Activated T-cell treated with anti-CD3 and anti-CD28 coated beads, Interleukin-2, amount 50 U/mL, for 48 hours (primary cell): ENCODE measurements around the gene DHRS4.
A peak's percentile ranks its signal among the peaks of the same experiment; 100 is the strongest.
"Not testable (repeated sequence)": the region's sequence is repeated elsewhere in the genome, so short reads cannot be mapped to it uniquely, and the experiment has no call there.

ENCODE experiments used
- DNase-seq, 2 experiments: peaks; one replicate each; pipeline ENCODE4 v3.0.0-alpha.2; 2020

The DHRS4 gene

DNA sequence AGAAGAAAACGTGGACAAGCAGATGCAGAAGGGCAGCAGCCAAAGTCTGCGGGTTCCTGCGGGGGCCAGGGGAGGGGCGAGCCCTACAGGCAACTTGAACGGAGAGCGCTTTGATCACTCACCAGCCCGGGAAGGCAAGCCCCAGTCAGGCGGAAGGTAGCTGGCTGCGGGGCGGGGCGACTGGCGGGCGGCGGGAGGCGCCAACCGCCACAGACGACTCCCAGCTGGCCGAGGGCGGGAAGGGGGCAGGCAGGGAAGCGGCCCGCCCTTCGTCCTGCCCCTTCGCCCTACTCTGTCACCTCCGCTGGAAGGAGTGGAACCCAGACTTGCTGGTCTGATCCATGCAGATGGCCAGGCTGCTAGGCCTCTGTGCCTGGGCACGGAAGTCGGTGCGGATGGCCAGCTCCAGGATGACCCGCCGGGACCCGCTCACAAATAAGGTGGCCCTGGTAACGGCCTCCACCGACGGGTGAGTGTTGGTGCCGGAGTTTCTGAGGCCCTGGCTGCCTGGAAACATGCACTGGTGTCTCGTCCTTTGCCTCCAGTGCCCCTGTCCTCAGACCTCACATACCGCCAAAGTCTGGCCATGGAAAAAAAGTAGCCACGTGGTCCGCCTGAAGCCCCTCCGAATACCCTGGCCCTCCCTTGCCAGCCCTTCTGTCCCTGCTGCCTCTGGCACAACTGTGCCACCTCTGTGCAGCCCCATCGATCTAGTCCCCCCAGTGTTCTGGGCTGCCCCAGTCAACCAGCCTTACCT is 35.2 kb downstream of the DHRS4 start, which contains the start of gene DHRS4L2:
Gene DHRS4L2 (plus strand): TSS at position 323 of the 757 bp plus-strand sequence. CDS start 19 bp downstream, at position 342.
- DNase-seq = peak; percentile 89 to 92

DNA sequence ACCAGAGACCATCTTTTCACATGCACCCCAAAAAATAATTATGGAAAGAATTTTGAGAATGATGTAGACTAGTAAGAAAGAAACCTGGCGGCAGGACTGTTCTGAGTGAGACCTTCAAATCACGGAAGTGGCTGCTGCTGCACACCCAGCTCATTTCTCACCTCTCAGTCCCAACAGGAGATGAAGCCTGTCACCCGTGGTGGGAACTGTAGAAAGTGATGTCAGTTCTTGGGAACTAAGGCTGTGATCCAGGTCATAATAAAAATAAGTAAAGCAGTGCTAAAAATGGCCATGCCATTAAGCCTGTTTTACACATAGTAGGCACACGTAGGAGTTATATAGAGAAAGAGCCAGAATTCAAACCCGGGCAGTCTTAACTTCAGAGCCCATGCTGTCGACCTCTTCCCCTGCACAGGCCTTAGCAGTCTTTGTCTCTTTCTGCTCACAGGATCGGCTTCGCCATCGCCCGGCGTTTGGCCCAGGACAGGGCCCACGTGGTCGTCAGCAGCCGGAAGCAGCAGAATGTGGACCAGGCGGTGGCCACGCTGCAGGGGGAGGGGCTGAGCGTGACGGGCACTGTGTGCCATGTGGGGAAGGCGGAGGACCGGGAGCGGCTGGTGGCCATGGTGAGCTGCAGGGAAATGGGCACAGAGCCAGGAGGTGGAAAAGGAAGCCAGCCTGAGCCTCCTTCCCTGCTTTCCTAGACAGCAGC is 36.3 kb downstream of the DHRS4 start:
- peak; percentile 34 to 43 for DNase-seq

DNA sequence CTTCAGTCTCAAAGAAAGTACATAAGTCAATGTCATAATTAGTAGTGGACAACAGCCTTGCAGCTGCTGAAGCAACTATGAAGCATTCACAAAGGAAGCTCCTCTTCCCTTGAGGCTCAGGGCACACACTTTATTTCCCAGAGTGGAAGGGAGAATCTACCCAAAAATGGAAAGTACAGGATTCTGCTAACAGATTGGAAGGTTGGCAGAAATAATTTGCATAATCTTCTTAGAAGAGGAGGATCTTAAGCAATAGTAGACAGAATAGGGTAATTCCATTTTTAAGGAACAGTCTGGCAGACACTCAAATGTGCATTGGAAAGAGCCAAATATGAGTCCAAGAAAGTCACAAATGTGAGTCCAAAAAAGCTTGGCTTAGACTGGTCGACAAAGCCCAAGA is 37.4 kb downstream of the DHRS4 start:
- not testable (repeated sequence) for DNase-seq

DNA sequence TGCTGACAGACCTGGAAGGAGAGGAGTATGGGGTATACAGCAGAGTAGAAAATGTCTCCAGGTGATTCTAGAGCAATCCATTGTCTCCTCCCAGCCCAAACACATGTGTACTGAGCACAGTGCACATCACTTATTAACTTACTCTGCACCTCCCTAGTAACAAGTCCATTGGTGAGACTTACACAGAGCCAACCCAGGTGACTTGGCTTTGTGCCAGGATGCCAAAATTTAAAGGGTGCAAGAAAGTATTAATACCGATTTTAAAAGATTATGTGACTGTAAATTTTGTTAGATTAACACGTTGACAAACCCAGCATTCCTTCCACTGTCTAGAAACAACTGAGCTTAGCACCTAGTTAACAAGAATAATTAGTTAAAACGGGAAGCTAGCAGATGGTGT is 39.5 kb downstream of the DHRS4 start:
- not testable (repeated sequence) for DNase-seq

DNA sequence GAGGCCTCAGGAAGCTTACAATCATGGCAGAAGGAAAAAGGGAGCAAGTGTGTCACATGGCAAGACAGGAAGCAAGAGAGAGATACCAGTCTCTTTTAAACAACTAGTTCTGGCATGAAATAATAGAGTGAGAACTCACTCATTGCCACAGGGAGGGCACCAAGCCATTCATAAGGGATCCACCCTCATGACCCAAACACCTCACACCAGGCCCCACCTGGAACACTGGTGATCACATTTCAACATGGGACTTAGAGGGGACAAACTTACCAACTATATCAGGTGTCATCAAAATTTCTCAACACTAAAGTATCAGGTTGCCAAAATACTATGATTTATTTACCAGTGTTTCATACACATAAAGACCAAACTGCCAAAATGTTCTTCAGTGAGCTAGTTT is 42.4 kb downstream of the DHRS4 start:
- not testable (repeated sequence) for DNase-seq

DNA sequence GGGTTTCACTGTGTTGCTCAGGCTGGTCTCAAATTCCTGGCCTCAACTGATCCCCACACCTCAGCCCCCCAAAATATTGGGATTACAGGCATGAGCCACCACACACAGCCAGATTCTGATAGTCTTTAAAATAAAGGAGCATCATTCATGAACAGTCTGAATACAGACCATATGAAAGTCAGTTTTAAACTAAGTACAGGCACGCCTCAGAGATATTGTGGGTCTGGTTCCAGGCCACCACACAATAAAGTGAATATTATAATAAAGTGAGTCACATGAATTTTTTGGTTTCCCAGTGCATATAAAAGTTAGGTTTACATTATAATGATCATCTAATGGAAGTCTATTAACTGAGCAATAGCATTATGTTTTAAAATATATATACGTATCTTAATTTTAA is 43.3 kb downstream of the DHRS4 start:
- not testable (repeated sequence) for DNase-seq

DNA sequence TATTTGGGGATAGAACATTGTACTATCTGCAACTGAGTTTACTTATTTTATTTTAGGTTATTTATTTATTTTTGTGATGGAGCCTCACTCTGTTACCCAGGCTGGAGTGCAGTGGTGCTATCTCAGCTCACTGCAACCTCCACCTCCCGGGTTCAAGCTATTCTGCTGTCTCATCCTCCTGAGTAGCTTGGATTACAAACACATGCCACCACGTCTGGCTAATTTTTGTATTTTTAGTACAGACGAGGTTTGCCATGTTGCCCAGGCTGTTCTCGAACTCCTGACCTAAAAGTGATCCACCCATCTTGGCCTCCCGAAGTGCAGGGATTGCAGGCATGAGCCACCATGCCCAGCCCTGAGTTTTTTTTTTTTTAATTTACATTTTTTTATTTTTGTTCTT is 46.1 kb downstream of the DHRS4 start:
- not testable (repeated sequence) for DNase-seq

DNA sequence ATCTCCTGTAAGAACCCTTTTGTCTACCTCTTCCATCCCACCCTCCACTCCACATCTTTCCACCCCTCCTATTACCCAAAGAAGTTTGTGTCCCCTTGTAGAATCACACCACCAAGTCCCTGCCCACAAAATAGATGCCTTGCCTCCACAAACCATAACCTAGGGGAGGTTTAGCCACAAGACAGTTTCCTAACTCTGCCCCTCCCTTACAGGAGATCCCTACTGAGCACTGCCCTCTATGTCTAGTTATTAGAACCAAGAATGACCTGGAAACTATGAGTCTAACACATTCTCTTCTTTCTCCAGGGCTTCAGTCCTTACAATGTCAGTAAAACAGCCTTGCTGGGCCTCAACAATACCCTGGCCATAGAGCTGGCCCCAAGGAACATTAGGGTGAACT is 47.5 kb downstream of the DHRS4 start:
- DNase-seq = not testable (repeated sequence)

DNA sequence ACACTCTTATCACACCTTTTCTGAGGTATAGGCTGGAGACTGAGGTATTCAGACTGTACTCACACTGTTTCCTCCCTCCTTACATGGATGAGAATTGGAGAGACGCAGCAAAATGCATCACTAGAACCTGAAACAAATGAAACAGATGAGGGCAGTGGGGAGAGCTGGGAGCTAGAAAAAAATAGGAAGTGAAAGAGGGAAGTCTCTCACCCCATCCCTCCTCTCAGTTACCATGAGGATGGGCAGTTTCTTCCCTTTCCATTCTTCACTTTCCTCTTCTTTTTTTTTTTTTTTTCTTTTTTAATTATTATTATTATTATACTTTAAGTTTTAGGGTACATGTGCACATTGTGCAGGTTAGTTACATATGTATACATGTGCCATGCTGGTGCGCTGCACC is 48.1 kb downstream of the DHRS4 start:
- not testable (repeated sequence) for DNase-seq

DNA sequence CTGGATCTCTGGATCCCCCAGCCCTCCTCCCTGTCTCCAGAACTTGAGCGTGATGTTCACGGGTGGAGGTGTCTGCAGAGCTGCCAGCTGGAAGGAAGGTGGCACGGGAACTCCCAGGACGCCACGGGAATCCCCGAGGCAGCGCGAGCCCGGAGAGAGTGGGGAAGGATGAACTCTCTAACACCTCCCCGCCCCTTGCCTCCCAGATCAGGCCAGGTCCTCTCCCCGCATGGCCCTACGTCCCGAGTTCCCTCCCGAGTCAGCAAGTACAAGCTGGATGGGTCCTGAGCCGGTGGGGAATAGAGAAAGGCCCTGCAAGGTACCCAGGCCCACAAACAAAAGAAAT is 52.9 kb downstream of the DHRS4 start:
- DNase-seq = not testable (repeated sequence)

DNA sequence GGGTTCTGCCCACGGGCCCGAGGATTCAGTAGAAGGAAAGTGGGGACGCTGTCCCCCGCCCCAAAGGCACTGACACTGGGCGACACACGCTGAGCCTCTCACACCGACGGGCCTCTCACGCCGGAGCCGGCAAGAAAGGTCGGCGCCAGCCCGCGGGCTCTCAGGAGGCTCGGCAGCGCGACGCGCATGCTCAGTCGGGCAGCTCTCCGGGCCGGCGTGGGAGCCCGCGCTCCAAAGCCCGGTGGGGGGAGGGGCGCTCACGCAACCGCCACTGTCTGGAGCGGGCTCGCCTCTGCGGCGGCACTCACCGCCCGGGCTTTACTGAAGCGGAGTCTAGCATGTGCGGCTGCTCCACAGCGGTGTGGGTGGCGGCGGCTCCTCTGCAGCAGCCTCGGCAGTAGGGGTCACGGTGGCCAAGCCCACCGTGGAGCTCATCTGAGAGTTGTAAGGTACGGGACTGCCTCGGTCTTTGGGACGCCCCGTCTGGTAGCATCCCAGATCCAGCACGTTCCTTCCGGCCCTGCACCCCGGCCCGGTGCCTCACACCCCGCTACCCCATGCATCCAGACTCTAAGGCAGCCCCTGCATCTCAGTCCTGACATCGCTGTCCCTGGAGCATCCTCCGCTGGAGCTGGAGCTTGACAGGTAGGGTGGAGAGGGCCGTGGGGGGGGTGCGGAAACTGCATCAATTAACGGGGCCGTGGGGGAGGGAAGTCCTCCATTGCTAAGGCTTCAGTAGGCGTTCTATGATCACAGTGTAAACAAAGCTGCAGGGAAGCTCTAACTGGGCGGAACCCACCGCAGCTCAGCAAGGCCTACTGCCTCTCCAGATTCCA is 53.5 kb downstream of the DHRS4 start:
- DNase-seq = peak; percentile 81 to 84

DNA sequence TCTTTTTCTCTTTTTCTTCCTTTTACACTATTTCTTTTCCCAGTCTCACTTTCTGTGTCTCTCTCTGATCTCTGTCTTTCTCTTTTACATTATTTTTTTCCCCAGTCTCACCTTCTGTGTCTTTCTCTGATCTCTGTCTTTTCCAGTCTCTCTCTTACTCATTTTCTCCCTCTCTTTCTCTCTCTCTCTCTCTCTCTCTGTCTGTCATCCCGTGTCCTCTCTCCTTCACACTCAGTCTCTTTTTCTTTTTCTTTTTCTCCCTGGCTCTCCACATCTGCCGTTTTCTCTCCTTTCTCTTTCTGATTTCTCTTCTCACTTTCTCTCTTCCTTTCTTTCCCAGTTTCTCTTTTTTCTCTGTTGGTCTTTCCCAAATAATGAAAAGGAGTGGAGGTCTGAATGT is 57.5 kb downstream of the DHRS4 start:
- DNase-seq = no peak

DNA sequence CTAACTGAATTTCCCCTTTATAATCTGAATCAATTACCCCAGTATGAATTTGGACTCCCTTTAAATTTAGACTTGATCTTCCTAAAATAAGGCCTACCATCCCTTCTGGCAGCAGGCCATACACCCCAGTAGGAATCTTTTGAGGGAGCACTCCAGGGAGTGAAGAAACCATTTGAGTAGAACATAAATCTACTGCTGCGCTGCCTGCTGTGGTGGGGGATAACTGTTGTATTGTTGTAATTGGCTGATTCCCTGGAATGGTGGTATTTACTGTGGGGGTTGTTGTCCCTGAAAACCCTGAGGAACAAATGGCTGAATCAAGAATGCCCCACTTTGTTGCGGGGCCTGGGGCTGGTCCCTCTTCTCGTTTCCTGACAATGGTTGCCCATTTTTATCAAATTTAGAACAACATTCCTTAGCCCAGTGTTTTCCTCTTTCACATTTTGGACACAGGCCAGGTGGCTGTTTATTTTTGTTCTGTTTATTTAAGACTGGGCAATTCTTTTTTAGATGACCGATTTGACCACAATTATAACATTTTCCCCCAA is 59.2 kb downstream of the DHRS4 start:
- DNase-seq = not testable (repeated sequence)

DNA sequence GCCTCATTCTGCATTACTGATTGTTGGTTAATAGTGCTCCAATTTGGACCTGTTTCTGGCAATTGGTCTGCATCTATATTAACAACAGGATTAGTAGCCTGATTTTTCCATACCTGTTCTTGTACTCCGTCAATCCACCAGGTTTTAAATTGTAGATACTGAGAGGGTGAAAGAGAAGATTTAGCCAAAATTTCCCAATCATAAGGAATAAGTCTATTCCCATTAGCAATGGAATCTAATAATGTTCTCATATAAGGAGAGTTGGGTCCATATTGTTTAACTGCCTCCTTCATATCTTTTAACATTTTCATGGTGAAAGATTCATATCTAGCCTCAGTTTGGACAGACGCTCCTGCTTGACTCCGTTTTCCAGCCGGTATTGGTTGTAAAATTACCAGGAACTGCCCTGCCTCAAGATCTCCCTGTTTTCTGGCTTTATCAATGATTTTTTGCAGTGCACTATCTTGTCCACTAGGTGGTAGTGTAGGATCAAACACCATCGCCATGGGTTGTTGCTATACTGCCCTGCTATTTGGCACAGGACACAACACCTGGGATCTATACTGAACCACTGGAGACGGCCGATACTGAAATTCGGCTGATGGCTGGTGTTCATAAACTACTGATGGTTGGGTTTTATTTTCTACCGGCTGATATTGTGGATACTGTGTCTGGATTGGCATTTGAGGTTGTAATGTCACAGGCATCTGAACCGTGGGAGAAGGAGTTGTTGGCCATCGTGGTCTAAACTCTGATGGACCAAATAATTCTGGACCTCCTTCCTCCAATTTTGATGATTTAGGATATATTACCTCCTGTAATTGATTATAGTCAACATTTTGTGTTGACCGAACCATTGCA is 60.3 kb downstream of the DHRS4 start:
- DNase-seq = peak; percentile 47 to 55

DNA sequence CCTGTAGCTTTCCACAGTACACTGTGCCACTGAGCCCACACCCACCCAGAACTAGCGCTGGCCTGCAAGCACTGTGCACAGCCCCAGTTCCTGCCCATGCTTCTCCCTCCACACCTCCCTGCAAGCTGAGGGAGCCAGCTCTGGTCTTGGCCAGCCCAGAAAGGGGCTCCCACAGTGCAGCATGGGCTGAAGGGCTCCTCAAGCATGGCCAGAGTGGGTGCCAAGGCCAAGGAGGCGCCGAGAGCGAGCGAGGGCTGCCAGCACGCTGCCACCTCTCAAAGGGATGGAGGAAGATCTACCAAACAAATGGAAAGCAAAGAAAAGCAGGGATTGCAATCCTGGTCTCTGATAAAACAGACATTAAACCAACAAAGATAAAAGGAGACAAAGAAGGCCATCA is 62.2 kb downstream of the DHRS4 start:
- not testable (repeated sequence) for DNase-seq
